ENCODE results near the gene TCF4. TPM values are rescaled to one million over a fixed set of nuclear protein-coding genes. Genes with fewer than 3 reads are reported as not detected.

TCF4 gene
- total RNA-seq, 2 donors from 2014 or later: 57.7 to 66.3 TPM

Small RNAs within 50 kb of the gene (microRNA-seq; reads per million reads assigned to microRNA genes)
- 0 reads per million in 2 donors for gene MIR4529 (ENCODE audit: borderline number of aligned reads in 2 of 2, borderline replicate concordance in 1 of 2)

Data from right atrium auricular region (tissue), 2 donors.